Activated CD4-positive, alpha-beta T cell treated with anti-CD3 and anti-CD28 coated beads, Interleukin-2, amount 50 U/mL, for 48 hours (primary cell): ENCODE measurements around the gene EFCAB12.
"Not testable (repeated sequence)": the region's sequence is repeated elsewhere in the genome, so short reads cannot be mapped to it uniquely, and the experiment has no call there.

ENCODE experiments used
- DNase-seq, 2 experiments: peaks; one replicate each; pipeline ENCODE4 v3.0.0-alpha.2; 2020

EFCAB12 gene

GRCh38 chr3:129391583-129391982, 36.9 kb downstream of the EFCAB12 start:
- not testable (repeated sequence) for DNase-seq

GRCh38 chr3:129389572-129389937, 38.9 kb downstream of the EFCAB12 start:
- DNase-seq = no peak

DNA sequence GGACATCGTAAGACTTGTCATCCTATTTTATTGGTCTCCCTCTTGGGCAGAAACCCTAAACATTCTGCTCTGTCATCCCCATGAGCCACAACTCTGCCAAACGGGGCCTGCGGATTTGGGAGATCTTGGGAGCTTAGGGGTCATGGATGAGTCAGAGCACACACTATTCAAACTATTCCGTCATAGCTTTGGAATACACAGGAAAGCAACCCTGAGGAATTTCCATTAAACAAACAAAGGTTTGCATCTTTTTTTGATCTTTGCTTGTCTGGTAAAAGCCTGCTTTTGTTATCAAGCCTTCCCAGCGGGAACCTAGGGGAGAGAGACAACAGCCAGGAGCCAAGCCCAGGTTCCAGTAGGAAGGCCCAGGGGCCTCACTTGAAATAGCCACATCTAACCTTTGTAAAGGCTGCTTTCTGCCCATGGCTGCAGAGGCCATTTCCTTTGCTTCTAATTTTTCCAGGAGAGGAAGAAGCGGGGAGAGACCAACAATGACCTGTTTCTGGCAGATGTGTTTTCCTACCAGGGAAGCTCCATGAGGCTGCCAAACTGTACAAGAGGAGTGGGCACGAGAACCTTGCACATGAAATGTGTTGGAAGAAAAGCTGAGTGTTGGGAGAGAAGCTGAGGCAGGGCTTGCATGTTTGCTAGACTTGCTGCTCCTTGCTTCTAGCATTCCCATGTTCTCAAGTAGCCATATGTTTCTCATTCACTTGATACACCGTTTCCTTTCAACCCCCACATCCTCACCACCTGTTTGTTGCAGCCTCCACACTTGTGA, 39.5 kb downstream of the EFCAB12 start:
- not testable (repeated sequence) for DNase-seq

- no peak for DNase-seq
Measured at GRCh38 chr3:129387487-129387886, 40.9 kb downstream of the EFCAB12 start.

GRCh38 chr3:129386984-129387383, 41.5 kb downstream of the EFCAB12 start:
- DNase-seq = no peak

GRCh38 chr3:129385507-129385906, 42.9 kb downstream of the EFCAB12 start:
- not testable (repeated sequence) for DNase-seq

DNA sequence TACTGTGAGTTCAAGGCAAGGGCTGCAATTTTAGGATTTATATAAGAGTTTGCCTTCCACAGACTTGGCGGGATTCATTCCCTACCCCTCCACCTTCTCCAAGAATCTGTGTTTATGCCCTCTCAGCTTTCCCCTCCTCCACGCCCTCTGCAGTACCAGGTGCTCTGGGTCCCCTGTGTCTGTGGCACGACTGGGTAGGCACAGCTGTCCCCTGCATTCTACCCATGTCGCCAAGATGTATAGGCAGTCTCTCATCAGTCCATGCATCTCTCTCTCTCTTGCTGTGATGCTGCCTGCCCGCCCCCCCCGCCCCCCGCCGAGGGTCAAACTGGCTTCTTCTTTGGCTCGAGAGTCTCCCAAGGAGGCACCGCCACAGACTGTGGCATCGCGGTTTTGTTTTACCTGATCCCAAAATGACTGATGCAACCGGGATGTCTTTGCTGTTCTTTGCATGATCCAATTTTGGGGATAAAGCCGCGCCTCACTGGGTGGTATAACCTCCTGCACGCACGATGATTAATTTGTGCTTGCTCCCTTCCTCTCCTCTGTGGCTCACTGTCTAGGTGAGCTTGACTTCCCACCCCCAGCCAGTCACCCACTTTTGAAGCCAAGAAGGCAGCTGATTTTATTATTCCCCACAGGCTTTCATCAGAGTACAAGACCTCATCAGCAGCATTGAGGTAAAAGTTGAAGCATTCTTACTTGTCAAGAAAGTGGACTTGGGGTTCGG, 43.7 kb downstream of the EFCAB12 start:
- DNase-seq = no peak

GRCh38 chr3:129384103-129384502, 44.3 kb downstream of the EFCAB12 start:
- DNase-seq = not testable (repeated sequence)

- peak; percentile 28 to 56 for DNase-seq
Measured at GRCh38 chr3:129383292-129383860, 45.1 kb downstream of the EFCAB12 start.

DNA sequence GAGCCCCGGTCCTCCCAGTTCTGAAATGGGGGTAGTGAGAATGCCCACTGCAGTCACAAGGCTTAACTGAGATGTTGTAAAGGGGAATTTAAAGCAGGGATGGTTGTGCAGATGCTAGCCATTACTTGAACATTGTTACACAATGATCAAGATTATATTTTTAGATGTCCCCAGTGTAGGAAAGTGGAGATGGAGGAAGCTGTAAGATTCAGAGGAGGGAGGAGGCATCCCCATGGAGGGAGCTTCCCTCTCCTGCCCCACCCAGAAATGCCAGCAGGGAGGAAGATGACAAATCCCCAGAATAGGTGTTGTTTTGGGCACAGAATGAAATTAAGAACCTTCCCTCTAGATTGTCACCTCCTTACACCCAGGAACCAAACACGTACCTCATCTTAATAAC, 46.1 kb downstream of the EFCAB12 start:
- no peak for DNase-seq

- no peak for DNase-seq
Measured at GRCh38 chr3:129379582-129380358, 48.7 kb downstream of the EFCAB12 start.

DNA sequence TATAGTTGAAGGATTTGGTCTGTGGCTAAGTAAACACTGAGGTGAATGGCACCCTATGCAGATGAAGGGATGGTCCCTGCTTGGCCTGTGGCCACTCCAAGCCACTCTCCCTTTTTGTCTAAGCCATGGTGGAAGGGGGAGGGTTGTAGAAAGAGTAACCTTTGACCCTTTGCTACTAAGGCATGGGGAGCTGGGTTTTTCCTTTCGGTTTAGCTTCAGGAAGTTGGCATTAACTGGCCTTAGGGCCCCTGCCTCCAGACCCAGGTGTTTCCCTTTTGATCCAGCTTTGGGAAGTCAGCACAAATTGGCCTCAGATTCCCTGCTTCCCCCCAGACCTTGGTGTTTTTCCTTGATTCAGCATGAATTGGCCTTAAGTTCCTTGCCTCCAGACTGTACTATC, 49.5 kb downstream of the EFCAB12 start:
- no peak for DNase-seq

GRCh38 chr3:129377615-129378014, 50.8 kb downstream of the EFCAB12 start:
- no peak for DNase-seq

DNA sequence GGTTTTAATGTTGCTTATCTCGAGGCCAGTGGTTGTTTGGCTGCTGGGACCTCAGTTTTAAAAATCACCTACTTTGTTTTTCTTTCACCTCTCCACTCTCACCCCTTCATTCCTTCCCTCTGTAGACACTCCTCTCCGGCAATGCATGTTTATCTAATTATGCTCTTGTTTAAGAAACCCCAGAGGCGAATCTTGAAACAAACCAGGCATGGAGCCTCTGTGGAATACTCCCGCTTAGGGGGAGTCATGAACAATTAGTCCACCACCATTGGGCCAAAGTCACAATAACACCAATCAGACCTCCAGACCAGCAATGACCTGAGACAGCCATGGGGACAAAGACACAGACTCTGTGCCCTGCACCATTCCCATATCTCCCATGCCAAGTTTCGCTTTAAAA, 53.3 kb downstream of the EFCAB12 start:
- no peak for DNase-seq

GRCh38 chr3:129371041-129371826, 57.2 kb downstream of the EFCAB12 start:
- DNase-seq = no peak

- DNase-seq = no peak
Measured at GRCh38 chr3:129370248-129370964, 58.0 kb downstream of the EFCAB12 start.

DNA sequence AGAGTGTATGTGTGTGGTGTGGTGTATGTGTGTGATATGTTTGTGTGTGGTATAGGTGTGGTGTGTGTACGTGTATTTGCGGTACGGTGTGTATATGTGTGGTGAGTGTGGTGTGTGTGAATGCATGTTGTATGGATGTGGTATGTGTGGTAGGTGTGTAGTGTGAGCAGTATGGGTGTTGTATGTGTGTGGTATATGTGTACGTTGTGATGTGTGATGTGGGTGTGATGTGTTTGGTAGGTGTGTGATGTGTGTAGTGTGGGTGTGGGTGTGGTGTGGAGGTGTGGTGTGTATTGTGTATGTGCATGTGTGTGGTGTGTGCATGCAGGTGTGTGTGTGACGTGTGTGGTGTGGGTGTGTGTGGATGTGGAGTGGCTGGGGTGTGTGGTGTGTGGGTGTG, 58.7 kb downstream of the EFCAB12 start:
- DNase-seq = no peak

DNA sequence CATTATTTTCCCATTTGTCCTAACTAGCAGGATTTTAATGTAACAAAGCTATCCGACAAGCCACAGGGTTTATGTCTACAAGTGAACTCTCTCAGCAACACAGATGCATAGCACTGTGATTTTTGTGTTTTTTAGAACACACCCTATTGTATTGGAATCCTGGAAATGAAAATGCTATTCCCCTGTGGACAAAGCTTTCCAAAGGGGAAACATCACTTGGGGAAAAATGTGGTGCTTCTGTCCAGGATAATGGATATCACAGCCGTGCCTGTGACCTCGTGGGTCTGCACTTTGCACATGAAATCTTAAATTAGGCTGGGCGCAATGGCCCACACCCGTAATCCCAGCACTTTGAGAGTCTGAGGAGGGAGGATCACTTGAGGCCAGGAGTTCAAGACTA, 60.6 kb downstream of the EFCAB12 start:
- DNase-seq = no peak

DNA sequence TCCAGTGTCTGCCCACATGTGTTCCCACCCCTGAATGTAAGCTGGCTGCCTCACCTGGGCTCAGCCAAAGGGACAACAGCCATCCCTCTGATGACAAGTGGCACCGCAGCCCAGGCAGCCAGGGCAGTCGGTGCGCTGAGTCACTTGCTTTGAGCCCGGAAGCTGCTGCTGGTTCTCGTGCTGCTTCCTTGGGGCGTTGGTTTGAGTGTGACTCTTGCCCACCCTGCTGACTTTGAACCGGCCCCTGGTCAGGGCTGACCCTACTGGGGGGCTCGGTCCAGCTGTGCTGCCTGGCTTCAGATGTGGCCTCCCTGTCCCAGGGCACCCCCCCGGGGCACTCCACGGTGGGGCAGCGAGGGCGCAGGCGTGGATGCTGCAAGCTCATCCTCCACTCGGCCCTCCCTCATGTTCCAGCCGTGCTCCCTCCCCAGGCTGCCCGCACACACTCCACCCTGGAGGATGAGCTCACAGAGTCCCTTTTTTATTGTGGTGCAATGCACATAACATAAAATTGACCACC, 62.1 kb downstream of the EFCAB12 start:
- DNase-seq = no peak

- no peak for DNase-seq
Measured at GRCh38 chr3:129365296-129366136, 62.9 kb downstream of the EFCAB12 start.
